GM12878 (cell line): ENCODE results near the gene CDK5R2. TPM values are rescaled to one million over a fixed set of nuclear protein-coding genes. Genes with fewer than 3 reads are reported as not detected.

Experiments used
- ATAC-seq: fragments of 200-7000 bp; cut with Tn5 transposase; 3 replicates; pipeline ENCODE4 v1.9.1; 2020; ENCODE audit warnings: mild to moderate bottlenecking, moderate library complexity
- BruUV-seq: library from RNA; stranded (reverse); fragments of 400-500 nt; replicated peaks from 2 replicates; lab custom pipeline; 2021; lab: Mats Ljungman, UMichigan
- CTCF ChIA-PET: fragments of 300-600 bp; sonication (Branson Sonifier 250); formaldehyde crosslinking; extraction: SDS; loops from one replicate; lab custom pipeline; 2021; ENCODE audit warnings: inconsistent platforms; lab: Yijun Ruan, JAX
- POLR2A ChIA-PET: fragments of 350-600 bp; formaldehyde crosslinking; extraction: SDS; loops from one replicate; lab custom pipeline; 2021; ENCODE audit warnings: inconsistent platforms; lab: Charles Lee
- RAD21 ChIA-PET: fragments of 300-600 bp; sonication (Branson Sonifier 250); formaldehyde crosslinking; loops from one replicate; lab custom pipeline; 2023; ENCODE audit warnings: antibody characterized with exemption; ENCODE audit not compliant: unreplicated experiment; lab: Charles Lee
- SMC1A ChIA-PET: fragments of 300-600 bp; sonication (Branson Sonifier 250); formaldehyde crosslinking; loops from one replicate; lab custom pipeline; 2023; ENCODE audit not compliant: unreplicated experiment, uncharacterized antibody; lab: Charles Lee
- DNase-seq: peaks from one replicate; pipeline ENCODE4 v3.0.0-alpha.2; 2011; ENCODE audit warnings: low read depth, low spot score
- FAIRE-seq: peaks from 3 replicates; lab custom pipeline; 2011; peaks lifted over from hg19 to GRCh38; lab: Jason Lieb, UNC
- H2AFZ ChIP-seq: 2 replicates; pipeline ENCODE4 v1.6.0; 2011; ENCODE audit warnings: low read depth, low read length, control low read depth; ENCODE audit not compliant: control insufficient read depth
- H3K27ac ChIP-seq: 2 replicates; pipeline ENCODE4 v1.5.1; 2011; ENCODE audit warnings: control low read depth; ENCODE audit not compliant: control insufficient read depth, insufficient read depth
- H3K27me3 ChIP-seq, 2 experiments: replicated peaks in 1 of 2; 2 replicates each; pipeline versions ENCODE4 v1.6.0 to v1.6.1; 2011; ENCODE audit warnings: low read length in 1 of 2; ENCODE audit not compliant: control insufficient read depth in 2 of 2, insufficient read depth in 2 of 2
- H3K36me3 ChIP-seq, 2 experiments: 2 replicates each; pipeline ENCODE4 v1.5.1; 2011; ENCODE audit warnings: low read length in 1 of 2; ENCODE audit not compliant: control insufficient read depth in 2 of 2, insufficient read depth in 2 of 2
- H3K4me1 ChIP-seq: 2 replicates; pipeline ENCODE4 v1.6.1; 2011; ENCODE audit warnings: mild to moderate bottlenecking, low read length, moderate library complexity, mixed read lengths; ENCODE audit not compliant: control insufficient read depth, insufficient read depth
- H3K4me2 ChIP-seq: 2 replicates; pipeline ENCODE4 v1.6.0; 2011; ENCODE audit warnings: control low read depth; ENCODE audit not compliant: control insufficient read depth, insufficient read depth
- H3K4me3 ChIP-seq: fragments of 200-600 bp; sonication (generic); 2 replicates; pipeline ENCODE4 v1.5.1; 2016
- H3K79me2 ChIP-seq: 2 replicates; pipeline ENCODE4 v1.6.0; 2011; ENCODE audit warnings: low read length; ENCODE audit not compliant: control insufficient read depth, insufficient read depth
- H3K9ac ChIP-seq: 2 replicates; pipeline ENCODE4 v1.8.0; 2011; ENCODE audit warnings: low read length, control low read depth, mixed read lengths; ENCODE audit not compliant: control insufficient read depth, insufficient read depth
- H3K9me3 ChIP-seq: replicated peaks from 3 replicates; pipeline ENCODE4 v1.5.1; 2011; ENCODE audit warnings: mild to moderate bottlenecking, low read length; ENCODE audit not compliant: control insufficient read depth, insufficient read depth
- H4K20me1 ChIP-seq: 2 replicates; pipeline ENCODE4 v1.6.0; 2011; ENCODE audit not compliant: control insufficient read depth, insufficient read depth
- ATF2 ChIP-seq: IDR thresholded peaks from 2 replicates; pipeline ENCODE4 v1.6.1; 2012; ENCODE audit warnings: low read length, inconsistent platforms
- BHLHE40 ChIP-seq, 2 experiments: fragments of 450-650 bp in 1 of 2; IDR thresholded peaks; 2 replicates each; pipeline ENCODE4 v1.6.1; 2011 to 2017; ENCODE audit warnings: low read depth in 2 of 2, borderline replicate concordance in 1 of 2, improper control_type of control experiment in 1 of 2, low read length in 1 of 2, mild to moderate bottlenecking in 1 of 2
- CBFB ChIP-seq: IDR thresholded peaks from 2 replicates; pipeline ENCODE4 v1.6.1; 2016; ENCODE audit warnings: antibody characterized with exemption, low read depth
- EGR1 ChIP-seq, 2 experiments: IDR thresholded peaks; 1 replicate in 1 of 2; 2 replicates in 1 of 2; pipeline ENCODE4 v1.6.1; 2011 to 2012; ENCODE audit warnings: low read depth in 2 of 2, low read length in 2 of 2, borderline replicate concordance in 1 of 2, mild to moderate bottlenecking in 1 of 2, moderate library complexity in 1 of 2
- FOS ChIP-seq: IDR thresholded peaks from 3 replicates; pipeline ENCODE4 v1.6.1; 2011; ENCODE audit warnings: borderline replicate concordance; ENCODE audit not compliant: insufficient read length; ENCODE audit errors: extremely low read depth
- JUNB ChIP-seq: IDR thresholded peaks from 2 replicates; pipeline ENCODE4 v1.6.1; 2016; ENCODE audit warnings: antibody characterized with exemption, mild to moderate bottlenecking
- LARP7 ChIP-seq: fragments of 450-650 bp; IDR thresholded peaks from 2 replicates; pipeline ENCODE4 v1.6.1; 2017; ENCODE audit warnings: mild to moderate bottlenecking
- MAX ChIP-seq: IDR thresholded peaks from 2 replicates; pipeline ENCODE4 v1.6.1; 2012; ENCODE audit warnings: low read depth, low read length, improper control_type of control experiment
- MXI1 ChIP-seq: fragments of 150-350 bp; IDR thresholded peaks from 2 replicates; pipeline ENCODE4 v1.6.1; 2011; ENCODE audit warnings: low read depth, mild to moderate bottlenecking, inconsistent platforms, low read length, improper control_type of control experiment
- NFYB ChIP-seq: IDR thresholded peaks from 2 replicates; pipeline ENCODE4 v1.6.1; 2011; ENCODE audit warnings: low read depth, mild to moderate bottlenecking, low read length, improper control_type of control experiment, moderate library complexity; ENCODE audit not compliant: insufficient read depth
- NR2F1 ChIP-seq: fragments of 450-650 bp; conservative IDR thresholded peaks from 2 replicates; pipeline ENCODE4 v1.6.1; 2017; ENCODE audit warnings: mild to moderate bottlenecking
- RBBP5 ChIP-seq: fragments of 200-600 bp; sonication (generic); conservative IDR thresholded peaks from 2 replicates; pipeline ENCODE4 v1.6.1; 2016
- SMC3 ChIP-seq: IDR thresholded peaks from 2 replicates; pipeline ENCODE4 v1.6.1; 2011; ENCODE audit warnings: low read length, improper control_type of control experiment, borderline replicate concordance
- SREBF1 ChIP-seq: IDR thresholded peaks from 2 replicates; pipeline ENCODE4 v1.6.1; 2012; ENCODE audit warnings: mild to moderate bottlenecking, low read length
- TBL1XR1 ChIP-seq: IDR thresholded peaks from 2 replicates; pipeline ENCODE4 v1.6.1; 2012; ENCODE audit warnings: low read depth, low read length, improper control_type of control experiment
- TCF3 ChIP-seq: IDR thresholded peaks from 2 replicates; pipeline ENCODE4 v1.6.1; 2012; ENCODE audit warnings: low read depth, mild to moderate bottlenecking, low read length, borderline replicate concordance; ENCODE audit not compliant: insufficient read depth
- TCF7 ChIP-seq: IDR thresholded peaks from 2 replicates; pipeline ENCODE4 v1.6.1; 2014; ENCODE audit warnings: antibody characterized with exemption, borderline replicate concordance
- YY1 ChIP-seq: IDR thresholded peaks from 2 replicates; pipeline ENCODE4 v1.6.1; 2011; ENCODE audit warnings: low read depth, mild to moderate bottlenecking, low read length
- ZBED1 ChIP-seq: IDR thresholded peaks from 2 replicates; pipeline ENCODE4 v1.6.1; 2016; ENCODE audit warnings: borderline replicate concordance
- ZNF622 ChIP-seq: fragments of 450-650 bp; IDR thresholded peaks from 2 replicates; pipeline ENCODE4 v1.6.1; 2017; ENCODE audit warnings: mild to moderate bottlenecking, inconsistent platforms
- WGBS: methylation state at CpG from one replicate; pipeline ENCODE4 v1.1.6; 2016; ENCODE audit warnings: low lambda C conversion rate; ENCODE audit not compliant: insufficient replicate concordance, insufficient coverage; ENCODE audit errors: missing lambda C conversion rate; 5-methylcytosine and 5-hydroxymethylcytosine counted together
- in situ Hi-C: fragments of 300-500 bp; cut with MboI; formaldehyde crosslinking; loops from 9 replicates; pipeline ENCODE4 v1.14.3; 2018; ENCODE audit warnings: mixed read lengths
- intact Hi-C: fragments of 100-400 bp; cut with micrococcal nuclease; formaldehyde crosslinking; loops from one replicate; pipeline ENCODE4 v1.14.2; 2022; ENCODE audit not compliant: unreplicated experiment
- polyA plus RNA-seq, 11 experiments: library from polyadenylated mRNA; depleted of rRNA in 4 of 11; unstranded in 6 of 11; stranded (reverse) in 5 of 11; fragments of >200 nt; fragmentation: Nextera tagmentation in 4 of 11; fragmentation: Illumina TruSeq in 1 of 11; extraction: Ambion mirVana in 4 of 11; extraction: Trizol in 1 of 11; gene quantifications; 1 replicate in 1 of 11; 2 replicates in 10 of 11; pipeline versions ENCODE4 v1.2.1 to v1.2.3, GENCODE V29; 2011 to 2016; ENCODE audit warnings: inconsistent platforms in 2 of 11, missing spikeins in 2 of 11, low read depth in 1 of 11
- total RNA-seq, 4 experiments: library from RNA; depleted of rRNA in 3 of 4; stranded (reverse); fragments of >200 nt in 3 of 4; fragmentation: Illumina TruSeq in 1 of 4; extraction: Trizol in 1 of 4; gene quantifications; 2 replicates each; pipeline versions ENCODE4 v1.2.1 to v1.2.3, GENCODE V29; 2013 to 2021

Gene CDK5R2
- total and polyA plus RNA-seq, 10 of the 15 experiments (the other 5 are each of a cell fraction or from before 2014, with no cell fraction given) = not detected

GRCh38 chr2:218956039-218956438 lies 3.4 kb upstream of the CDK5R2 start:
- no peak overlapping the region for H3K9ac ChIP-seq
- ATAC-seq (no peak), FAIRE-seq (no peak), DNase-seq (no peak)
- H4K20me1 ChIP-seq = no peaks in the 10 kb centered on the region
- TF ChIP-seq NR2F1 = no peak
- no peak for TF ChIP-seq CBFB
- TF ChIP-seq RBBP5 = no peak
- no peak for TF ChIP-seq LARP7
- TF ChIP-seq MAX = no peak
- no peak for TF ChIP-seq TCF3
- no peak for TF ChIP-seq SMC3
- TF ChIP-seq EGR1 (IDR thresholded peaks at IDR 0.05; ENCODE audit: borderline replicate concordance in 1 of 2, low read depth in 2 of 2, low read length in 2 of 2) = no peak
- TF ChIP-seq ZNF622 = no peak
- no peak for TF ChIP-seq SREBF1
- no peak for TF ChIP-seq BHLHE40 (IDR thresholded peaks at IDR 0.05; ENCODE audit: borderline replicate concordance in 1 of 2, low read depth in 2 of 2, low read length in 1 of 2)
- no peak for TF ChIP-seq TCF7
- TF ChIP-seq YY1 = no peak
- TF ChIP-seq ZBED1 = no peak
- no peak for TF ChIP-seq NFYB
- no peak for TF ChIP-seq ATF2
- TF ChIP-seq MXI1 = no peak
- TF ChIP-seq TBL1XR1 = no peak
- TF ChIP-seq FOS = no peak
- TF ChIP-seq JUNB = no peak
- WGBS = 31% methylated on average over 1 of the region's 1 CpG
- peaks cover 7 to 11% of the 10 kb centered on the region in 2 experiments; a peak in 3 of 4 replicates for H3K27me3 ChIP-seq
- H3K36me3 ChIP-seq = no peaks in the 10 kb centered on the region
- RAD21 ChIA-PET = no interaction called here
- no peaks in the 10 kb centered on the region for H3K9me3 ChIP-seq
- intact Hi-C loops (no loop called here), in situ Hi-C loops (no loop called here)
- no TSS peak for BruUV-seq
- H3K79me2 ChIP-seq = no peaks in the 10 kb centered on the region
- POLR2A ChIA-PET = no interaction called here
- no peak overlapping the region for H2AFZ ChIP-seq
- no peak overlapping the region for H3K27ac ChIP-seq
- no peak overlapping the region for H3K4me3 ChIP-seq
- CTCF ChIA-PET = interaction anchor here (1.1 to 1.9 kb wide), 2 partner anchors 58 to 80 kb away, joined by 4 read pairs; no protein-coding TSS in a partner anchor
- no peak overlapping the region for H3K4me2 ChIP-seq
- SMC1A ChIA-PET = interaction anchor here (0.6 kb wide), 1 partner anchor 56 kb away, joined by 3 read pairs; no protein-coding TSS in a partner anchor
- no peaks in the 10 kb centered on the region for H3K4me1 ChIP-seq
